ENCODE results near the gene CALCOCO2.

GRCh38 chr17:48809182-48809581 is 21.7 kb upstream of the CALCOCO2 start:
- TF ChIP-seq CTCF (IDR thresholded peaks at IDR 0.05 in 4 of 5, conservative IDR thresholded peaks at IDR 0.05 in 1 of 5) (no peak), POLR2A (IDR thresholded peaks at IDR 0.05) (no peak)

All from gastrocnemius medialis (tissue), 4 donors.